CD4-positive, alpha-beta T cell (primary cell): Measurements from ENCODE around the gene HOXC9. TPM values are rescaled to one million over a fixed set of nuclear protein-coding genes. Genes with fewer than 3 reads are reported as not detected.

Source experiments
- ATAC-seq: fragments of 200-7000 bp; cut with Tn5 transposase; one replicate; pipeline ENCODE4 v1.10.0; 2022; ENCODE audit warnings: mild to moderate bottlenecking; ENCODE audit not compliant: poor library complexity
- CTCF ChIA-PET: fragments of 350-600 bp; sonication (Branson Sonifier 250); formaldehyde crosslinking; loops from one replicate; lab custom pipeline; 2021; ENCODE audit warnings: antibody characterized with exemption, inconsistent platforms; lab: Charles Lee
- POLR2A ChIA-PET: fragments of 350-600 bp; sonication (Branson Sonifier 250); formaldehyde crosslinking; loops from one replicate; lab custom pipeline; 2021; ENCODE audit warnings: antibody characterized with exemption, inconsistent platforms; lab: Charles Lee
- DNase-seq, 14 experiments: peaks; one replicate each; pipeline ENCODE4 v3.0.0-alpha.2; 2013 to 2020; ENCODE audit warnings: mixed read lengths in 2 of 14
- H3K27ac ChIP-seq, 2 donors: one replicate each; pipeline versions ENCODE4 v1.5.1 to v1.7.0; 2013; ENCODE audit warnings: low read length in 2 of 2, low read depth in 1 of 2, mild to moderate bottlenecking in 1 of 2
- H3K27me3 ChIP-seq, 2 experiments: 1 replicate in 1 of 2; 2 replicates in 1 of 2; pipeline versions ENCODE4 v1.6.1 to v1.7.0; 2013; ENCODE audit warnings: low read length in 2 of 2, control low read depth in 1 of 2, mild to moderate bottlenecking in 1 of 2, moderate library complexity in 1 of 2; ENCODE audit not compliant: insufficient read depth in 2 of 2, control insufficient read depth in 1 of 2
- H3K36me3 ChIP-seq: one replicate; pipeline ENCODE4 v1.6.1; 2013; ENCODE audit warnings: low read length, control low read depth; ENCODE audit not compliant: insufficient read depth
- H3K4me1 ChIP-seq: one replicate; pipeline ENCODE4 v1.6.1; 2013; ENCODE audit warnings: low read length, control low read depth; ENCODE audit not compliant: insufficient read depth
- H3K4me3 ChIP-seq: one replicate; pipeline ENCODE4 v1.5.1; 2013; ENCODE audit warnings: mild to moderate bottlenecking, low read length, moderate library complexity
- H3K9me3 ChIP-seq, 2 experiments: 1 replicate in 1 of 2; 2 replicates in 1 of 2; pipeline versions ENCODE4 v1.6.1 to v1.7.0; 2013; ENCODE audit warnings: low read length in 2 of 2, mild to moderate bottlenecking in 2 of 2, control low read depth in 1 of 2, moderate library complexity in 1 of 2; ENCODE audit not compliant: control insufficient read depth in 1 of 2, insufficient read depth in 1 of 2
- H3K27ac Mint-ChIP-seq: one replicate; pipeline ENCODE4 v1.8.0; 2020; ENCODE audit warnings: mixed read lengths
- H3K27me3 Mint-ChIP-seq: one replicate; pipeline ENCODE4 v1.8.0; 2021; ENCODE audit warnings: mixed read lengths
- H3K36me3 Mint-ChIP-seq: one replicate; pipeline ENCODE4 v1.8.0; 2021; ENCODE audit warnings: low read depth, mixed read lengths
- H3K4me1 Mint-ChIP-seq: one replicate; pipeline ENCODE4 v1.8.0; 2021; ENCODE audit warnings: low read depth, mixed read lengths
- H3K4me3 Mint-ChIP-seq: one replicate; pipeline ENCODE4 v1.8.0; 2020; ENCODE audit warnings: mild to moderate bottlenecking, mixed read lengths
- H3K9me3 Mint-ChIP-seq: one replicate; pipeline ENCODE4 v1.8.0; 2020; ENCODE audit warnings: mixed read lengths
- CTCF ChIP-seq: fragments of 200-600 bp; IDR thresholded peaks from one replicate; pipeline ENCODE4 v1.8.0; 2022; ENCODE audit warnings: antibody characterized with exemption, mild to moderate bottlenecking
- intact Hi-C, 2 experiments: fragments of 100-400 bp; cut with DNase I in 1 of 2; cut with micrococcal nuclease in 1 of 2; formaldehyde crosslinking; loops; one replicate each; pipeline versions ENCODE4 v1.15.1 to v1.9.0; 2023 to 2025; cut with DNase I, micrococcal nuclease
- total RNA-seq, 174 experiments: library from RNA in 2 of 174; stranded (reverse) in 2 of 174; gene quantifications; one replicate each; pipeline ENCODE4 v1.2.3 and lab custom pipeline; 2021 to 2026

HOXC9 gene
- total RNA-seq, 2 experiments from 2014 or later = not detected

GRCh38 chr12:54004841-54005530 is 5.0 kb downstream of the HOXC9 start:
- H3K4me1 ChIP-seq = peaks cover 49% of the 10 kb centered on the region
- Mint-ChIP-seq H3K9me3 (no peaks in the 10 kb centered on the region), H3K36me3 (no peaks in the 10 kb centered on the region), H3K4me1 (peaks cover 32% of the 10 kb centered on the region), H3K27ac (no peak overlapping the region), H3K27me3 (peaks cover 100% of the 10 kb centered on the region), H3K4me3 (no peak overlapping the region)
- peaks cover 0 to 49% of the 10 kb centered on the region in 2 experiments for H3K9me3 ChIP-seq
- ChIA-PET CTCF (interaction anchor here (0.8 to 6.3 kb wide), 11 partner anchors 11 to 211 kb away, joined by 3 to 59 read pairs (median 7); partner anchors contain the start of genes HOXC5 and SMUG1), POLR2A (interaction anchor here (0.8 to 1.3 kb wide), 3 partner anchors 48 to 196 kb away, joined by 3 to 4 read pairs (median 4); no protein-coding TSS in a partner anchor)
- intact Hi-C loops = loop anchor here (5.0 to 10.0 kb wide), 3 partner anchors 360 to 377 kb away; partner anchors contain the start of genes GPR84 (in 1 of the 2) and ZNF385A (in 1 of the 2)
- H3K36me3 ChIP-seq = no peaks in the 10 kb centered on the region
- DNase-seq (no peak), ATAC-seq (no peak)
- no peak overlapping the region for H3K27ac ChIP-seq
- no peak for TF ChIP-seq CTCF
- peaks cover 91 to 96% of the 10 kb centered on the region in 2 experiments for H3K27me3 ChIP-seq
- no peak overlapping the region for H3K4me3 ChIP-seq

- no peak overlapping the region for H3K27ac Mint-ChIP-seq
- CTCF ChIA-PET = interaction anchor here (0.6 to 6.3 kb wide), 18 partner anchors 7 to 211 kb away, joined by 3 to 59 read pairs (median 6); partner anchors contain the start of genes HOXC10, HOXC4, HOXC5 and SMUG1
- H3K27ac ChIP-seq = no peak overlapping the region
- H3K4me3 ChIP-seq = no peak overlapping the region
- POLR2A ChIA-PET = interaction anchor here (0.8 to 1.7 kb wide), 6 partner anchors 11 to 320 kb away, joined by 3 to 8 read pairs (median 4); partner anchors contain the start of genes COPZ1 and SMUG1
- H3K27me3 Mint-ChIP-seq = peaks cover 100% of the 10 kb centered on the region
- DNase-seq = no peak
- H3K4me1 Mint-ChIP-seq = peaks cover 34% of the 10 kb centered on the region
- peaks cover 44% of the 10 kb centered on the region for H3K4me1 ChIP-seq
- H3K36me3 Mint-ChIP-seq = no peaks in the 10 kb centered on the region
- peaks cover 0 to 50% of the 10 kb centered on the region in 2 experiments for H3K9me3 ChIP-seq
- H3K36me3 ChIP-seq = no peaks in the 10 kb centered on the region
- H3K9me3 Mint-ChIP-seq = no peaks in the 10 kb centered on the region
- H3K4me3 Mint-ChIP-seq = no peak overlapping the region
- intact Hi-C loops = loop anchor here (5.0 to 10.0 kb wide), 3 partner anchors 359 to 377 kb away; partner anchors contain the start of genes GPR84 (in 1 of the 2) and ZNF385A (in 1 of the 2)
- no peak for ATAC-seq
- H3K27me3 ChIP-seq = peaks cover 93 to 96% of the 10 kb centered on the region in 2 experiments
- no peak for TF ChIP-seq CTCF
Measured at GRCh38 chr12:54005531-54005852, 5.5 kb downstream of the HOXC9 start.

- H3K4me3 Mint-ChIP-seq = peak overlapping the region; percentile 84
- H3K9me3 Mint-ChIP-seq = no peaks in the 10 kb centered on the region
- H3K27ac ChIP-seq = no peak overlapping the region
- ATAC-seq (peak; percentile 80), DNase-seq (peak; percentile 68 to 91 (median 81))
- peaks cover 100% of the 10 kb centered on the region for H3K27me3 Mint-ChIP-seq
- peaks cover 40% of the 10 kb centered on the region for H3K4me1 ChIP-seq
- intact Hi-C loops = loop anchor here (1.0 to 10.0 kb wide), 7 partner anchors 185 to 376 kb away; partner anchors contain the start of genes GPR84 (in 1 of the 2) and ZNF385A (in 1 of the 2)
- peaks cover 93 to 96% of the 10 kb centered on the region in 2 experiments for H3K27me3 ChIP-seq
- H3K27ac Mint-ChIP-seq = no peak overlapping the region
- peaks cover 0 to 45% of the 10 kb centered on the region in 2 experiments for H3K9me3 ChIP-seq
- TF ChIP-seq CTCF = peak; percentile 93
- peak overlapping the region; percentile 50 for H3K4me3 ChIP-seq
- POLR2A ChIA-PET = interaction anchor here (0.8 to 1.7 kb wide), 7 partner anchors 10 to 319 kb away, joined by 3 to 8 read pairs (median 4); partner anchors contain the start of genes COPZ1 and SMUG1
- CTCF ChIA-PET = interaction anchor here (0.6 to 6.3 kb wide), 18 partner anchors 8 to 210 kb away, joined by 3 to 59 read pairs (median 6); partner anchors contain the start of genes HOXC10, HOXC4, HOXC5 and SMUG1
- H3K4me1 Mint-ChIP-seq = peaks cover 37% of the 10 kb centered on the region
- no peaks in the 10 kb centered on the region for H3K36me3 ChIP-seq
- H3K36me3 Mint-ChIP-seq = no peaks in the 10 kb centered on the region
Measured at GRCh38 chr12:54005853-54006558, 6.0 kb downstream of the HOXC9 start.
